ENCODE results near the gene SH3TC2. TPM values are rescaled to one million over a fixed set of nuclear protein-coding genes. Genes with fewer than 3 reads are reported as not detected.

Gene SH3TC2
- total RNA-seq, 1 donor from 2014 or later, result 0.69 TPM

DNA sequence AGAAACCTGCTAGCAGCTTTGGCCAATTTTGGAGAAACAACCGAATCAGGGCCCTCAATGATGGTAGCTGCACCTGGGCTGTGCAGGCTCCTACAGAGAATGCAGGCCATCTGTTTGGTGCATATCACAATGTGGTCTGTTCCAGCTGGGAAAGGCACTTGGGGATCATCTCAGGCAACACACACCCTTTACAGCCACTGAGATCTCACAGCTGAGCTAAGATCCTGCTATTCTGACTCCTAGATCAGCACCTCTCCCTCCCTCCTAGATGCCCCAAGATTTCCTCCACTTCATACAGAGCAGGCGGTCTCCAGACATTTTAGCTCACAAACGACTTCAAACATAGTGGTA is 100.7 kb downstream of the SH3TC2 start:
- TF ChIP-seq EZH2phosphoT487 (IDR thresholded peaks at IDR 0.05) (no peak), EZH2 (IDR thresholded peaks at IDR 0.05) (no peak), CTCF (IDR thresholded peaks at IDR 0.05) (no peak)
- H3K27ac Mint-ChIP-seq, result no peak overlapping the region
- no peak for DNase-seq (ENCODE audit: low spot score)
- no peaks in the 10 kb centered on the region for H3K9me3 ChIP-seq (ENCODE audit: low read depth)
- no peaks in the 10 kb centered on the region for H3K9me3 Mint-ChIP-seq
- peaks cover 5% of the 10 kb centered on the region for H3K4me1 ChIP-seq
- peaks cover 6% of the 10 kb centered on the region for H3K27me3 Mint-ChIP-seq (ENCODE audit: insufficient read depth, low read depth)
- no peaks in the 10 kb centered on the region for H3K79me2 ChIP-seq (ENCODE audit: low read depth)
- H3K4me1 Mint-ChIP-seq, result peaks cover 5% of the 10 kb centered on the region
- H4K20me1 ChIP-seq (ENCODE audit: low read depth), result no peaks in the 10 kb centered on the region
- H3F3A ChIP-seq (ENCODE audit: low read depth), result no peaks in the 10 kb centered on the region
- no peak overlapping the region for H3K9ac ChIP-seq
- H3K27me3 ChIP-seq, result no peaks in the 10 kb centered on the region
- no peak overlapping the region for H3K4me3 Mint-ChIP-seq
- no peaks in the 10 kb centered on the region for H3K36me3 ChIP-seq
- H3K36me3 Mint-ChIP-seq, result no peaks in the 10 kb centered on the region
- H3K4me2 ChIP-seq, result no peak overlapping the region
- no peak overlapping the region for H2AFZ ChIP-seq (replicated peaks)
- no peak overlapping the region for H3K27ac ChIP-seq
- no peak overlapping the region for H3K4me3 ChIP-seq

- Histone ChIP-seq H3K4me2 (no peak overlapping the region), H3K27me3 (no peaks in the 10 kb centered on the region), H3K36me3 (no peaks in the 10 kb centered on the region), H2AFZ (replicated peaks) (no peak overlapping the region), H3K79me2 (ENCODE audit: low read depth) (no peaks in the 10 kb centered on the region), H3K4me1 (peaks cover 5% of the 10 kb centered on the region), H4K20me1 (ENCODE audit: low read depth) (no peaks in the 10 kb centered on the region), H3F3A (ENCODE audit: low read depth) (no peaks in the 10 kb centered on the region), H3K27ac (no peak overlapping the region), H3K9ac (no peak overlapping the region), H3K4me3 (no peak overlapping the region), H3K9me3 (ENCODE audit: low read depth) (no peaks in the 10 kb centered on the region)
- Mint-ChIP-seq H3K4me1 (peaks cover 6% of the 10 kb centered on the region), H3K27ac (no peak overlapping the region), H3K27me3 (ENCODE audit: insufficient read depth, low read depth) (peaks cover 6% of the 10 kb centered on the region), H3K4me3 (no peak overlapping the region), H3K9me3 (no peaks in the 10 kb centered on the region), H3K36me3 (no peaks in the 10 kb centered on the region)
- no peak for DNase-seq (ENCODE audit: low spot score)
- TF ChIP-seq EZH2 (IDR thresholded peaks at IDR 0.05), result no peak
- no peak for TF ChIP-seq EZH2phosphoT487 (IDR thresholded peaks at IDR 0.05)
- TF ChIP-seq CTCF (IDR thresholded peaks at IDR 0.05), result no peak
These were observed 101.3 kb downstream of the SH3TC2 start for GRCh38 chr5:148961261-148962199.

DNA sequence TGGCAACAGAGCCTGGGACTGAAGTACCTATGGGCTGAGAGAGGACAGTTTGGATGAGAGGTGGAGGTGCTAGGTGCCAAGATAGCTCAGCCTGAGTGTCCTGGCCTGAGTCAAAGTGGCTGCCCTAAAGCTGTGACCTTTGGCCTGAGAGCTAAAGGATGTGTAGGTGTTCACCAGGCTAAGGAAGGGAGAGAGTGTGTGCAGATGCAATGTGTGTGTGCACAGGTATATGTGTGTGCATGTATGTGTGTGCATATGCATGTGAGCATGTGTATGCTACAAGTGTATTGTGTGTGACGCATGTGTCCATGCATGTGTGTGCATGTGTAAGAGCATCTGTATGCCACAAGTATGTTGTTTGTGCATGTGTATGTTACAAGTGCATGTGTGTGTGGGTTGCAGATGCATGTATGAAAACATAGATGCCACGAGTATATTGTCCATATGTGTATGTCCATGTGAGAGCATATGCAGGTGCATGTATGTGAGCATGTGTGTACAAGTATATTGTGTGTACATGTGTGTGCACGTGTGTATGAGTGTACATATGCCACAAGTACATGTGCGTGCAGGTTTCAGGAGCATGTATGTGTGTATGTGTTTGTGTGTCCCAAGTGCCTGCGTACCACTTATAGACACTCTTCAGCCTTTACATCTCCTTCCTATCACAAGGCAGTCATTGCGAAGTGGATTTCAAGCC is 102.6 kb downstream of the SH3TC2 start:
- H3K9ac ChIP-seq, result no peak overlapping the region
- H3K4me2 ChIP-seq, result no peak overlapping the region
- Mint-ChIP-seq H3K27ac (no peak overlapping the region), H3K4me3 (no peak overlapping the region), H3K36me3 (no peaks in the 10 kb centered on the region), H3K27me3 (ENCODE audit: insufficient read depth, low read depth) (peaks cover 6% of the 10 kb centered on the region), H3K9me3 (no peaks in the 10 kb centered on the region), H3K4me1 (peaks cover 9% of the 10 kb centered on the region)
- no peaks in the 10 kb centered on the region for H3K27me3 ChIP-seq
- no peaks in the 10 kb centered on the region for H3K36me3 ChIP-seq
- no peaks in the 10 kb centered on the region for H3K79me2 ChIP-seq (ENCODE audit: low read depth)
- TF ChIP-seq EZH2 (IDR thresholded peaks at IDR 0.05) (no peak), EZH2phosphoT487 (IDR thresholded peaks at IDR 0.05) (no peak), CTCF (IDR thresholded peaks at IDR 0.05) (no peak)
- H3K9me3 ChIP-seq (ENCODE audit: low read depth), result no peaks in the 10 kb centered on the region
- H4K20me1 ChIP-seq (ENCODE audit: low read depth), result no peaks in the 10 kb centered on the region
- no peak for DNase-seq (ENCODE audit: low spot score)
- no peaks in the 10 kb centered on the region for H3F3A ChIP-seq (ENCODE audit: low read depth)
- H3K4me1 ChIP-seq, result peaks cover 5% of the 10 kb centered on the region
- H3K4me3 ChIP-seq, result no peak overlapping the region
- H2AFZ ChIP-seq (replicated peaks), result no peak overlapping the region
- H3K27ac ChIP-seq, result no peak overlapping the region
